GM12878 (cell line): Measurements from ENCODE around the gene BRINP2.

Experiments used
- CEBPB ChIP-seq, 2 experiments: fragments of 150-350 bp in 1 of 2; IDR thresholded peaks; 2 replicates each; pipeline ENCODE4 v1.6.1; 2012 to 2014; ENCODE audit warnings: low read depth in 2 of 2, low read length in 2 of 2, borderline replicate concordance in 1 of 2, inconsistent platforms in 1 of 2
- EZH2 ChIP-seq: IDR thresholded peaks from 2 replicates; pipeline ENCODE4 v1.6.1; 2012; ENCODE audit warnings: low read depth, mild to moderate bottlenecking, control low read depth, inconsistent platforms, low read length, borderline replicate concordance; ENCODE audit not compliant: control insufficient read depth
- JUND ChIP-seq: IDR thresholded peaks from 2 replicates; pipeline ENCODE4 v1.6.1; 2012; ENCODE audit warnings: low read depth, mild to moderate bottlenecking, low read length, improper control_type of control experiment, moderate library complexity
- MYC ChIP-seq: IDR thresholded peaks from 2 replicates; pipeline ENCODE4 v1.6.1; 2011; ENCODE audit warnings: mild to moderate bottlenecking, low read length, moderate library complexity, inconsistent platforms; ENCODE audit not compliant: insufficient read depth, insufficient replicate concordance, insufficient read length, severe bottlenecking
- NR2C2 ChIP-seq: IDR thresholded peaks from 2 replicates; pipeline ENCODE4 v1.6.1; 2011; ENCODE audit warnings: borderline replicate concordance, low read depth; ENCODE audit not compliant: control insufficient read depth, insufficient read length
- REST ChIP-seq: IDR thresholded peaks from 2 replicates; pipeline ENCODE4 v1.6.1; 2012; ENCODE audit warnings: mild to moderate bottlenecking, low read depth, low read length

- TF ChIP-seq NR2C2: no peak
- TF ChIP-seq MYC: no peak
- no peak for TF ChIP-seq JUND
- TF ChIP-seq CEBPB (IDR thresholded peaks at IDR 0.05; ENCODE audit: borderline replicate concordance in 1 of 2, low read depth in 2 of 2, low read length in 2 of 2): no peak
- TF ChIP-seq EZH2: no peak
- no peak for TF ChIP-seq REST
Observed at GRCh38 chr1:177200290-177200689, 29.5 kb downstream of the BRINP2 start.
